Measurements from ENCODE around the gene TPPP2.

DNA sequence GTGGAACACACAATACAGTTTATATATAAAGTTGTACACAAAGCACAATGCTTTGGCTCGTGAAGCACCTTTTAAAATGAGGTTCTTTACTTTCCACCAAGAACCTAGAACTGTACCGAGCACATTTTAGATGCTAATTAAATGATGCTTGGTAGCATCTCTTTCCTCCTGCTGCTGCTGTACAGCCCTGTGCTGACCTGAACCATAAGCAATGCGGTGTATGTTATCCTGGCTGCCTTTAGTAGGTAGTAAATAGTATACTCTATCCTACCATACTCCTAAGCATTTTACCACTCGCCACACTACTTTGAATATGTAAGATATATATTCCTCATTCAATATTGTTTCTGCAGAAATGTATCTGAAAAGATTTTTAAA, 24.7 kb downstream of the TPPP2 start:
- TF ChIP-seq, protein P1, sequence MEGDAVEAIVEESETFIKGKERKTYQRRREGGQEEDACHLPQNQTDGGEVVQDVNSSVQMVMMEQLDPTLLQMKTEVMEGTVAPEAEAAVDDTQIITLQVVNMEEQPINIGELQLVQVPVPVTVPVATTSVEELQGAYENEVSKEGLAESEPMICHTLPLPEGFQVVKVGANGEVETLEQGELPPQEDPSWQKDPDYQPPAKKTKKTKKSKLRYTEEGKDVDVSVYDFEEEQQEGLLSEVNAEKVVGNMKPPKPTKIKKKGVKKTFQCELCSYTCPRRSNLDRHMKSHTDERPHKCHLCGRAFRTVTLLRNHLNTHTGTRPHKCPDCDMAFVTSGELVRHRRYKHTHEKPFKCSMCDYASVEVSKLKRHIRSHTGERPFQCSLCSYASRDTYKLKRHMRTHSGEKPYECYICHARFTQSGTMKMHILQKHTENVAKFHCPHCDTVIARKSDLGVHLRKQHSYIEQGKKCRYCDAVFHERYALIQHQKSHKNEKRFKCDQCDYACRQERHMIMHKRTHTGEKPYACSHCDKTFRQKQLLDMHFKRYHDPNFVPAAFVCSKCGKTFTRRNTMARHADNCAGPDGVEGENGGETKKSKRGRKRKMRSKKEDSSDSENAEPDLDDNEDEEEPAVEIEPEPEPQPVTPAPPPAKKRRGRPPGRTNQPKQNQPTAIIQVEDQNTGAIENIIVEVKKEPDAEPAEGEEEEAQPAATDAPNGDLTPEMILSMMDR (conservative IDR thresholded peaks at IDR 0.05 in 1 of 2, IDR thresholded peaks at IDR 0.05 in 1 of 2; ENCODE audit: low read depth in 1 of 2, low read length in 2 of 2): no peak
- TF ChIP-seq EZH2 (IDR thresholded peaks at IDR 0.05; ENCODE audit: low read length, missing control alignments): no peak

Data from fibroblast of lung (primary cell).